HepG2 (cell line): ENCODE data around the gene R3HDM4. TPM values are rescaled to one million over a fixed set of nuclear protein-coding genes. Genes with fewer than 3 reads are reported as not detected.

Experiments
- ARNT2 ChIP-seq: sonication (generic); formaldehyde crosslinking; IDR thresholded peaks from 2 replicates; pipeline ENCODE4 v1.8.0; 2022; ENCODE audit warnings: mild to moderate bottlenecking, low read depth, missing genetic modification reagents, moderate library complexity
- CENPX ChIP-seq: sonication (generic); formaldehyde crosslinking; IDR thresholded peaks from 2 replicates; pipeline ENCODE4 v1.9.0; 2021; ENCODE audit warnings: mild to moderate bottlenecking, missing genetic modification reagents, moderate library complexity
- GTF3A ChIP-seq: sonication (generic); formaldehyde crosslinking; conservative IDR thresholded peaks from 2 replicates; pipeline ENCODE4 v1.4.0; 2020; ENCODE audit warnings: mild to moderate bottlenecking, missing genetic modification reagents
- PAF1 ChIP-seq: IDR thresholded peaks from 2 replicates; pipeline ENCODE4 v1.6.1; 2016; ENCODE audit warnings: missing genetic modification reagents, missing compliant biosample characterization
- SMYD3 ChIP-seq: sonication (generic); formaldehyde crosslinking; IDR thresholded peaks from 2 replicates; pipeline ENCODE4 v1.8.1; 2023; ENCODE audit warnings: mild to moderate bottlenecking, missing genetic modification reagents
- SNRNP70 ChIP-seq: fragments of 200-400 bp; formaldehyde crosslinking; IDR thresholded peaks from 2 replicates; pipeline ENCODE4 v1.6.1; 2017; ENCODE audit warnings: mild to moderate bottlenecking, low read depth, low read length, moderate library complexity
- ZBTB34 ChIP-seq: sonication (generic); formaldehyde crosslinking; IDR thresholded peaks from 2 replicates; pipeline ENCODE4 v1.8.0; 2022; ENCODE audit warnings: mild to moderate bottlenecking, missing genetic modification reagents
- ZFP1 ChIP-seq: IDR thresholded peaks from 2 replicates; pipeline ENCODE4 v1.6.1; 2016
- ZIK1 ChIP-seq: sonication (generic); formaldehyde crosslinking; IDR thresholded peaks from 2 replicates; pipeline ENCODE4 v1.5.0; 2020; ENCODE audit warnings: mild to moderate bottlenecking, low read depth, missing genetic modification reagents, borderline replicate concordance
- ZNF670 ChIP-seq: sonication (generic); formaldehyde crosslinking; IDR thresholded peaks from 2 replicates; pipeline ENCODE4 v1.8.0; 2022; ENCODE audit warnings: mild to moderate bottlenecking, missing genetic modification reagents, borderline replicate concordance
- ZSCAN12 ChIP-seq: sonication (generic); formaldehyde crosslinking; IDR thresholded peaks from 2 replicates; pipeline ENCODE4 v1.9.0; 2021; ENCODE audit warnings: mild to moderate bottlenecking, missing genetic modification reagents
- ZSCAN29 ChIP-seq: sonication (generic); formaldehyde crosslinking; conservative IDR thresholded peaks from 2 replicates; pipeline ENCODE4 v1.4.0; 2020; ENCODE audit warnings: mild to moderate bottlenecking, missing genetic modification reagents
- ZUFSP ChIP-seq: sonication (generic); formaldehyde crosslinking; IDR thresholded peaks from 2 replicates; pipeline ENCODE4 v1.9.0; 2021; ENCODE audit warnings: missing genetic modification reagents, mild to moderate bottlenecking, borderline replicate concordance
- polyA plus RNA-seq, 8 experiments: library from polyadenylated mRNA; depleted of rRNA in 3 of 8; stranded (reverse) in 7 of 8; unstranded in 1 of 8; fragments of >200 nt; fragmentation: Illumina TruSeq in 4 of 8; extraction: Trizol in 4 of 8; gene quantifications; 2 replicates each; pipeline versions ENCODE4 v1.2.1 to v1.2.3, GENCODE V29; 2011 to 2016; ENCODE audit warnings: low read depth in 4 of 8, missing spikeins in 1 of 8, mixed read lengths in 1 of 8; ENCODE audit not compliant: insufficient read depth in 1 of 8
- total RNA-seq, 5 experiments: library from RNA; depleted of rRNA; stranded (reverse); fragments of >200 nt; fragmentation: Illumina TruSeq; extraction: Trizol; gene quantifications; 2 replicates each; pipeline ENCODE4 v1.2.3, GENCODE V29; 2016; ENCODE audit warnings: low read depth in 1 of 5
- TF ChIP-seq, protein P1 (sequence below): sonication (generic); formaldehyde crosslinking; IDR thresholded peaks from 2 replicates; pipeline ENCODE4 v1.4.0; 2020; ENCODE audit warnings: missing genetic modification reagents, borderline replicate concordance
- TF ChIP-seq, protein P2 (sequence below), 2 experiments: sonication (generic) in 1 of 2; formaldehyde crosslinking in 1 of 2; IDR thresholded peaks; 2 replicates each; pipeline versions ENCODE4 v1.6.1 to v1.9.0; 2014 to 2022; ENCODE audit warnings: antibody characterized with exemption in 1 of 2, borderline replicate concordance in 1 of 2, inconsistent platforms in 1 of 2, low read depth in 1 of 2, missing genetic modification reagents in 1 of 2

R3HDM4 gene
- total and polyA plus RNA-seq, 2 of the 13 experiments (the other 11 are each of a cell fraction or from before 2014, with no cell fraction given) = 26.2 to 26.9 TPM

DNA sequence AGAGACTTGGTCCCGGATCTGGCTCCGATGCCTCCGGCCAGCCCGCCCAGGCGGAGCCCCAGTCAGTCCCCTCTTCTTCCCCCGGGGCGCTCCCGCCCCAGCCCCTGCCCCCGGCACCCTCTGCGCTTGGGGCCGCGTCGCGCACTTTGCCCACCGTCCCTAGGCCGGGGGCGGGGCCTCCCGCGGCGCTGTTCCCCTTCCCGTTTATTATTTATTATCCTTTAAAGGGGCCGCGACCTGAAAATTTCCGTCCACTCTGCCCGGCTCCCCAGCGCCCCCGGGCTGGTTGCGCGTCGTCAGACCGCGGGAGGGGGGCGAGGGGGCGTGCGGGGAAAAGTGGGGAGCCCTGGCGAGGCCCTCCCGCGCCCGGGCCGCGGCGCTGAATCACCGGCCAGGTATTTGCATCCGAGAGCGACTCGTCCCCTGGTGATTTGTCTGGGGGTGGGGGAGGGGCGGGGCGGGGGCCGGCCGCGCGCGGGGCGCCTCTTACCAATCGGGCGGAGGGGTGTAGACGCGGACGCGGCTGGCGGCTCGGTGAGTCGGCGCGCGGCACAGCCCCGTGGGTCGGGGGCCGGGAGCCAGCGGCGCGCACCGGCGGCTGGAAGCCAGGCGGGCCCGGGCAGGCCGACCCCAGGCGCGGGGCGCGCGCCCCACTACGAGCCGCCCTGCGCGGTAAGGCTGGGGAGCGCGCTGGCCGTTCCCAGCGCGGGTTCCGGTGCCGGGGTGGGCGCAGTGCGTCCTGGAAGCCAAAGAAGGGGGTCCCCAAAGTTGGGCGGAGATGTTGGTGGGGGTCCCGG is 12.7 kb upstream of the R3HDM4 start, which contains the start of gene ARID3A (continued):
- TF ChIP-seq, protein P1, sequence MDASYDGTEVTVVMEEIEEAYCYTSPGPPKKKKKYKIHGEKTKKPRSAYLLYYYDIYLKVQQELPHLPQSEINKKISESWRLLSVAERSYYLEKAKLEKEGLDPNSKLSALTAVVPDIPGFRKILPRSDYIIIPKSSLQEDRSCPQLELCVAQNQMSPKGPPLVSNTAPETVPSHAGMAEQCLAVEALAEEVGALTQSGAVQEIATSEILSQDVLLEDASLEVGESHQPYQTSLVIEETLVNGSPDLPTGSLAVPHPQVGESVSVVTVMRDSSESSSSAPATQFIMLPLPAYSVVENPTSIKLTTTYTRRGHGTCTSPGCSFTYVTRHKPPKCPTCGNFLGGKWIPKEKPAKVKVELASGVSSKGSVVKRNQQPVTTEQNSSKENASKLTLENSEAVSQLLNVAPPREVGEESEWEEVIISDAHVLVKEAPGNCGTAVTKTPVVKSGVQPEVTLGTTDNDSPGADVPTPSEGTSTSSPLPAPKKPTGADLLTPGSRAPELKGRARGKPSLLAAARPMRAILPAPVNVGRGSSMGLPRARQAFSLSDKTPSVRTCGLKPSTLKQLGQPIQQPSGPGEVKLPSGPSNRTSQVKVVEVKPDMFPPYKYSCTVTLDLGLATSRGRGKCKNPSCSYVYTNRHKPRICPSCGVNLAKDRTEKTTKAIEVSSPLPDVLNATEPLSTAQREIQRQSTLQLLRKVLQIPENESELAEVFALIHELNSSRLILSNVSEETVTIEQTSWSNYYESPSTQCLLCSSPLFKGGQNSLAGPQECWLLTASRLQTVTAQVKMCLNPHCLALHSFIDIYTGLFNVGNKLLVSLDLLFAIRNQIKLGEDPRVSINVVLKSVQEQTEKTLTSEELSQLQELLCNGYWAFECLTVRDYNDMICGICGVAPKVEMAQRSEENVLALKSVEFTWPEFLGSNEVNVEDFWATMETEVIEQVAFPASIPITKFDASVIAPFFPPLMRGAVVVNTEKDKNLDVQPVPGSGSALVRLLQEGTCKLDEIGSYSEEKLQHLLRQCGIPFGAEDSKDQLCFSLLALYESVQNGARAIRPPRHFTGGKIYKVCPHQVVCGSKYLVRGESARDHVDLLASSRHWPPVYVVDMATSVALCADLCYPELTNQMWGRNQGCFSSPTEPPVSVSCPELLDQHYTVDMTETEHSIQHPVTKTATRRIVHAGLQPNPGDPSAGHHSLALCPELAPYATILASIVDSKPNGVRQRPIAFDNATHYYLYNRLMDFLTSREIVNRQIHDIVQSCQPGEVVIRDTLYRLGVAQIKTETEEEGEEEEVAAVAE (CRISPR knock-in tag) = no peak
- TF ChIP-seq ARNT2 (CRISPR knock-in tag) (no peak), ZIK1 (CRISPR knock-in tag) (no peak), SMYD3 (CRISPR knock-in tag) (no peak), ZNF670 (no peak), ZBTB34 (CRISPR knock-in tag) (no peak), ZUFSP (CRISPR knock-in tag) (no peak), GTF3A (no peak), SNRNP70 (no peak), ZFP1 (CRISPR knock-in tag) (no peak), ZSCAN12 (CRISPR knock-in tag) (no peak), CENPX (CRISPR knock-in tag) (no peak), PAF1 (CRISPR knock-in tag) (no peak), ZSCAN29 (CRISPR knock-in tag) (0 out of 2 replicates have a peak, but pooled peaks have one; percentile 44)
- TF ChIP-seq, protein P2, sequence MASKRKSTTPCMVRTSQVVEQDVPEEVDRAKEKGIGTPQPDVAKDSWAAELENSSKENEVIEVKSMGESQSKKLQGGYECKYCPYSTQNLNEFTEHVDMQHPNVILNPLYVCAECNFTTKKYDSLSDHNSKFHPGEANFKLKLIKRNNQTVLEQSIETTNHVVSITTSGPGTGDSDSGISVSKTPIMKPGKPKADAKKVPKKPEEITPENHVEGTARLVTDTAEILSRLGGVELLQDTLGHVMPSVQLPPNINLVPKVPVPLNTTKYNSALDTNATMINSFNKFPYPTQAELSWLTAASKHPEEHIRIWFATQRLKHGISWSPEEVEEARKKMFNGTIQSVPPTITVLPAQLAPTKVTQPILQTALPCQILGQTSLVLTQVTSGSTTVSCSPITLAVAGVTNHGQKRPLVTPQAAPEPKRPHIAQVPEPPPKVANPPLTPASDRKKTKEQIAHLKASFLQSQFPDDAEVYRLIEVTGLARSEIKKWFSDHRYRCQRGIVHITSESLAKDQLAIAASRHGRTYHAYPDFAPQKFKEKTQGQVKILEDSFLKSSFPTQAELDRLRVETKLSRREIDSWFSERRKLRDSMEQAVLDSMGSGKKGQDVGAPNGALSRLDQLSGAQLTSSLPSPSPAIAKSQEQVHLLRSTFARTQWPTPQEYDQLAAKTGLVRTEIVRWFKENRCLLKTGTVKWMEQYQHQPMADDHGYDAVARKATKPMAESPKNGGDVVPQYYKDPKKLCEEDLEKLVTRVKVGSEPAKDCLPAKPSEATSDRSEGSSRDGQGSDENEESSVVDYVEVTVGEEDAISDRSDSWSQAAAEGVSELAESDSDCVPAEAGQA (IDR thresholded peaks at IDR 0.05; ENCODE audit: low read depth) = no peak
- TF ChIP-seq, protein P2 (CRISPR knock-in tag; IDR thresholded peaks at IDR 0.05; ENCODE audit: borderline replicate concordance) = no peak
